ENCODE results near the gene TMBIM1. TPM values are rescaled to one million over a fixed set of nuclear protein-coding genes. Genes with fewer than 3 reads are reported as not detected.

Gene TMBIM1
- total RNA-seq, 6 donors from 2014 or later: 112 to 359 (median 236) TPM

DNA sequence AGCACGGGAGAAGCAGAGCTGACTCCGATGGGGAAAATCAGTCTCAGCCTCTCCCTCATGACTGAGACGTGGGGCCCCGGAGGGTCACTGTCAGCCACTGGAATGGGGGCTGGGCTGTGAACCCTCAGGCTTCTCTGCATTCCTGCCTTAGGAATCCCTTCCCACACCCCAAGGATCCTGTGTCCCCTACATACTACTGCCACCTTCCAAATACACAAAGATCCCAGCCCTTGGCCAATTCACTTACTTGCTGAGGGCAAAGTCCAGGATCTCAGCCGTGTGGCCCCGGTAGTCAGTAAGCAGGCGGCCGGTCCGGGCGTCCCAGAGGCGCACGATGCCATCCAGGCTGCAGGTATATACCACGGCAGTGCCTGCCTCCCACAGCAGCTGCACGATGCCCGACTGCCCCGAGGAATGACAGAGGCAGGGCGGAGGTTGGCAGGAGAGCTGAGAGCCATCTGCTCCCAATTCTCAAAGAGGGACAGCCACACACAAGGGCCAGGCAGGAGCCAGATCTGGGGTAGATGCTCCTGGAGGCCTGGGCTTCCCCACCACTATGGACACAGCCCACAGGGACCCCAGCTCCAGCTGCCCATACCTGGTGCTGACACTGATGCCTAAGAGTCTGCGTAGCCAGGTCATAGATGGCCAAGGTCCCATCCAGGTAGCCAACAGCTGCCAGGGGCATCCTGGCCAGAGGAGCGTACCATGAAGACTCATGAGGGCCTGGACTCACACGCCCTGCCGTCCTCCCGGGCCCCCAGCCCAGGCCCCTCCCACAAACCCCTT is 27.3 kb downstream of the TMBIM1 start:
- Histone ChIP-seq H3K27ac (peak overlapping the region; percentile 65 to 82 (median 74)), H3K27me3 (no peaks in the 10 kb centered on the region), H3K9me3 (no peaks in the 10 kb centered on the region), H3K4me1 (peaks cover 32 to 64% (median 50%) of the 10 kb centered on the region in 4 donors), H3K36me3 (peaks cover 6 to 58% (median 49%) of the 10 kb centered on the region in 4 donors), H3K4me3 (no peak overlapping the region)
- TF ChIP-seq EP300 (IDR thresholded peaks at IDR 0.05) (no peak), POLR2AphosphoS5 (IDR thresholded peaks at IDR 0.05) (no peak), POLR2A (IDR thresholded peaks at IDR 0.05) (no peak)
- TF ChIP-seq, protein P1, sequence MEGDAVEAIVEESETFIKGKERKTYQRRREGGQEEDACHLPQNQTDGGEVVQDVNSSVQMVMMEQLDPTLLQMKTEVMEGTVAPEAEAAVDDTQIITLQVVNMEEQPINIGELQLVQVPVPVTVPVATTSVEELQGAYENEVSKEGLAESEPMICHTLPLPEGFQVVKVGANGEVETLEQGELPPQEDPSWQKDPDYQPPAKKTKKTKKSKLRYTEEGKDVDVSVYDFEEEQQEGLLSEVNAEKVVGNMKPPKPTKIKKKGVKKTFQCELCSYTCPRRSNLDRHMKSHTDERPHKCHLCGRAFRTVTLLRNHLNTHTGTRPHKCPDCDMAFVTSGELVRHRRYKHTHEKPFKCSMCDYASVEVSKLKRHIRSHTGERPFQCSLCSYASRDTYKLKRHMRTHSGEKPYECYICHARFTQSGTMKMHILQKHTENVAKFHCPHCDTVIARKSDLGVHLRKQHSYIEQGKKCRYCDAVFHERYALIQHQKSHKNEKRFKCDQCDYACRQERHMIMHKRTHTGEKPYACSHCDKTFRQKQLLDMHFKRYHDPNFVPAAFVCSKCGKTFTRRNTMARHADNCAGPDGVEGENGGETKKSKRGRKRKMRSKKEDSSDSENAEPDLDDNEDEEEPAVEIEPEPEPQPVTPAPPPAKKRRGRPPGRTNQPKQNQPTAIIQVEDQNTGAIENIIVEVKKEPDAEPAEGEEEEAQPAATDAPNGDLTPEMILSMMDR (IDR thresholded peaks at IDR 0.05): no peak
- ATAC-seq (ENCODE audit: low FRiP score in 2 of 2): no peak
- no peak for DNase-seq
- WGBS, 2 donors: 91 to 93% methylated on average over 17 to 22 of the region's 22 CpGs

DNA sequence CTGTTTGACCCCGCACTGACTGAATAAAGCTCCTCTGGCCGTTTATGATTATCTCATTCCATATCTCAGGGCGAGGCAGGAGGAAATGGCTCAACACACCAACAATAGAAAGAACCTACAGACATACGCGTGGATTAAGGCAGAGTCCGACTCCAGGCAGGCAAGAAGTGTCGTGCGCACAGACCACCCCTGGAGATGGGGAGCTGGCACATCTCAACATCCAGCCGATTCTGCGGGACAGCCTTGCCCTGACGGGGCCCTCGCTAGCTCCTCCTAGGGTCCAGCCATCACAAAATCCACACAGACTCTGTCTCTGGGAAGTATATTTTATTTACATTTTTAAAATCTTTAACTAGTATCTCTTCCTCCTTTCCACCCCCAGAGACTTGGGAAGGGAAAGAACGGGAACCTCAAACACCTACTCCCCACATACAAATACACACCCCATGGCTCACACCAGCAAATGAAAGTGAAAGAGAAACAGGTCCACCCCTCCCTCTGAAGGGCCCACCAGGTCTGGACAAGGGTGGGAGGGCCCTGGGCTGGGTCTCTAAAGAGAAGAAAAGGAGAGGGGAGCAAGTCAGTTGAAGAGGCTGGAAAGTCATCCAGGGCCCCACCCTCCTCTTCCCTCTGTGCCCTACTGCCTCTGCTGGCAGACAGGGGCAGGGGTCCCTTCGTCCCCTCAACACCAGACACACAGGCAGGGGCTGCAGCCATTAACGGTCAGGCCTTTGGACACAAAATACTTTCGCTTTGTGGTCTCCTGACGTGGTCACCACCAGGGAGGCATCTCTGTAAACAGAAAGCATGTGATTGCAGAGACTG is 28.3 kb downstream of the TMBIM1 start:
- DNase-seq (no peak), ATAC-seq (ENCODE audit: low FRiP score in 2 of 2) (no peak)
- no peak for TF ChIP-seq POLR2A (IDR thresholded peaks at IDR 0.05)
- no peaks in the 10 kb centered on the region for H3K27me3 ChIP-seq
- peaks cover 38 to 69% (median 56%) of the 10 kb centered on the region in 4 donors for H3K4me1 ChIP-seq
- no peaks in the 10 kb centered on the region for H3K9me3 ChIP-seq
- H3K27ac ChIP-seq: peak overlapping the region; percentile 65 to 82 (median 74)
- no peak overlapping the region for H3K4me3 ChIP-seq
- peaks cover 6 to 58% (median 49%) of the 10 kb centered on the region in 4 donors for H3K36me3 ChIP-seq
- WGBS, 2 donors: 74% methylated on average over 14 to 17 of the region's 17 CpGs

DNA sequence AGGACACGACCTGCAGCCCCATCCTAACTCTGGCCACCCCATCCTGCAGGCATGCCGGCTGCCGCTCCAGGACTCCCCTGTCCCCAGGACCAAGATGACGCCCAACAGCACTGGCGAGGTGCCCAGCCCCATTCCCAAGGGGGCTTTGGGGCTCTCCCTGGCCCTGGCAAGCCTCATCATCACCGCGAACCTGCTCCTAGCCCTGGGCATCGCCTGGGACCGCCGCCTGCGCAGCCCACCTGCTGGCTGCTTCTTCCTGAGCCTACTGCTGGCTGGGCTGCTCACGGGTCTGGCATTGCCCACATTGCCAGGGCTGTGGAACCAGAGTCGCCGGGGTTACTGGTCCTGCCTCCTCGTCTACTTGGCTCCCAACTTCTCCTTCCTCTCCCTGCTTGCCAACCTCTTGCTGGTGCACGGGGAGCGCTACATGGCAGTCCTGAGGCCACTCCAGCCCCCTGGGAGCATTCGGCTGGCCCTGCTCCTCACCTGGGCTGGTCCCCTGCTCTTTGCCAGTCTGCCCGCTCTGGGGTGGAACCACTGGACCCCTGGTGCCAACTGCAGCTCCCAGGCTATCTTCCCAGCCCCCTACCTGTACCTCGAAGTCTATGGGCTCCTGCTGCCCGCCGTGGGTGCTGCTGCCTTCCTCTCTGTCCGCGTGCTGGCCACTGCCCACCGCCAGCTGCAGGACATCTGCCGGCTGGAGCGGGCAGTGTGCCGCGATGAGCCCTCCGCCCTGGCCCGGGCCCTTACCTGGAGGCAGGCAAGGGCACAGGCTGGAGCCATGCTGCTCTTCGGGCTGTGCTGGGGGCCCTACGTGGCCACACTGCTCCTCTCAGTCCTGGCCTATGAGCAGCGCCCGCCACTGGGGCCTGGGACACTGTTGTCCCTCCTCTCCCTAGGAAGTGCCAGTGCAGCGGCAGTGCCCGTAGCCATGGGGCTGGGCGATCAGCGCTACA is 29.4 kb downstream of the TMBIM1 start:
- H3K27me3 ChIP-seq: no peaks in the 10 kb centered on the region
- peaks cover 42 to 69% (median 55%) of the 10 kb centered on the region in 4 donors for H3K4me1 ChIP-seq
- H3K36me3 ChIP-seq: peaks cover 6 to 55% (median 48%) of the 10 kb centered on the region in 4 donors
- no peak overlapping the region for H3K4me3 ChIP-seq
- no peak for TF ChIP-seq POLR2A (IDR thresholded peaks at IDR 0.05)
- TF ChIP-seq POLR2AphosphoS5 (IDR thresholded peaks at IDR 0.05): no peak
- TF ChIP-seq, protein P1 (IDR thresholded peaks at IDR 0.05): no peak
- no peak for TF ChIP-seq EP300 (IDR thresholded peaks at IDR 0.05)
- DNase-seq (peak in 1 of 2 donors; percentile 82), ATAC-seq (ENCODE audit: low FRiP score in 2 of 2) (no peak)
- peak overlapping the region; percentile 65 to 82 (median 74) for H3K27ac ChIP-seq
- WGBS, 2 donors: 85 to 92% methylated on average over 11 to 34 of the region's 39 CpGs
- H3K9me3 ChIP-seq: no peaks in the 10 kb centered on the region

DNA sequence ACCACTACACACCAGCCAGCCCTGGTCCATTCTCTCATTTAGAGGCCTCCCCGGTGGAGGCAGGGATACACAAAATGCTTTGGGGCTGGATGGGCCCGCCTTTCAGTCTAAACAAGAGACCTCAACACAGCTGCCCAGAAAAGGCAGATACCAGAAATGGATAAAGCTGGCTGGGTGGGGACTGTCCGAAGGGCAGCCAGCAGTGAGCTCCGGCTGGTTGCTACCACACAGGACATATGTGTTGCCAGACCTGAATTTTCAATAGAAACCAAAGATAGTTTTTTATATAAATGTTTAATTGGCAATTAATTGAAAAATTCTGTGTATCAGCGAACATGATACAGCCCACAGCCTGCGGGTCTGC is 30.1 kb downstream of the TMBIM1 start:
- no peak for TF ChIP-seq POLR2A (IDR thresholded peaks at IDR 0.05)
- TF ChIP-seq, protein P1 (IDR thresholded peaks at IDR 0.05): no peak
- TF ChIP-seq POLR2AphosphoS5 (IDR thresholded peaks at IDR 0.05): no peak
- no peak for TF ChIP-seq EP300 (IDR thresholded peaks at IDR 0.05)
- H3K4me1 ChIP-seq: peaks cover 48 to 74% (median 57%) of the 10 kb centered on the region in 4 donors
- H3K36me3 ChIP-seq: peaks cover 6 to 48% (median 44%) of the 10 kb centered on the region in 4 donors
- no peaks in the 10 kb centered on the region for H3K27me3 ChIP-seq
- H3K9me3 ChIP-seq: no peaks in the 10 kb centered on the region
- peak overlapping the region in 2 of 4 donors; percentile 42 to 82 for H3K27ac ChIP-seq
- no peak for ATAC-seq (ENCODE audit: low FRiP score in 2 of 2)
- H3K4me3 ChIP-seq: no peak overlapping the region
- WGBS, 2 donors: 84 to 88% methylated on average over 5 to 6 of the region's 6 CpGs
- no peak for DNase-seq
